HEK293T (cell line): Measurements from ENCODE around the gene ZNF513.

Source experiments
- CTCF ChIA-PET: fragments of 350-600 bp; formaldehyde crosslinking; extraction: SDS; loops from one replicate; lab custom pipeline; 2021; ENCODE audit warnings: antibody characterized with exemption, inconsistent platforms; lab: Yijun Ruan, JAX
- POLR2A ChIA-PET: fragments of 350-600 bp; formaldehyde crosslinking; extraction: SDS; loops from one replicate; lab custom pipeline; 2020; ENCODE audit warnings: antibody characterized with exemption, inconsistent platforms; lab: Yijun Ruan, JAX
- DNase-seq: peaks from one replicate; pipeline ENCODE4 v3.0.0; 2012; ENCODE audit warnings: mixed read lengths; ENCODE audit errors: extremely low spot score
- ARNT ChIP-seq: fragments of 450-650 bp; IDR thresholded peaks from 2 replicates; pipeline ENCODE4 v1.6.1; 2017; ENCODE audit warnings: mild to moderate bottlenecking
- BHLHE40 ChIP-seq: fragments of 450-650 bp; IDR thresholded peaks from 2 replicates; pipeline ENCODE4 v1.6.1; 2016; ENCODE audit warnings: mild to moderate bottlenecking, moderate library complexity, borderline replicate concordance
- CTBP1 ChIP-seq: fragments of 450-650 bp; IDR thresholded peaks from 2 replicates; pipeline ENCODE4 v1.6.1; 2016; ENCODE audit warnings: borderline replicate concordance
- ELF4 ChIP-seq: fragments of 450-650 bp; IDR thresholded peaks from 2 replicates; pipeline ENCODE4 v1.6.1; 2017; ENCODE audit warnings: antibody characterized with exemption
- FOXA1 ChIP-seq: fragments of 450-650 bp; IDR thresholded peaks from 2 replicates; pipeline ENCODE4 v1.6.1; 2016; ENCODE audit warnings: mild to moderate bottlenecking
- FOXK2 ChIP-seq: fragments of 450-650 bp; IDR thresholded peaks from 2 replicates; pipeline ENCODE4 v1.6.1; 2016; ENCODE audit warnings: mild to moderate bottlenecking
- FOXM1 ChIP-seq: fragments of 450-650 bp; IDR thresholded peaks from 2 replicates; pipeline ENCODE4 v1.6.1; 2017; ENCODE audit warnings: mild to moderate bottlenecking, borderline replicate concordance
- HDGF ChIP-seq: fragments of 450-650 bp; IDR thresholded peaks from 2 replicates; pipeline ENCODE4 v1.6.1; 2017; ENCODE audit warnings: antibody characterized with exemption, borderline replicate concordance
- L3MBTL2 ChIP-seq: fragments of 450-650 bp; conservative IDR thresholded peaks from 2 replicates; pipeline ENCODE4 v1.6.1; 2016; ENCODE audit warnings: mild to moderate bottlenecking
- LEF1 ChIP-seq: fragments of 450-650 bp; IDR thresholded peaks from 2 replicates; pipeline ENCODE4 v1.6.1; 2017; ENCODE audit warnings: mild to moderate bottlenecking, borderline replicate concordance
- NFRKB ChIP-seq: fragments of 450-650 bp; IDR thresholded peaks from 2 replicates; pipeline ENCODE4 v1.6.1; 2016; ENCODE audit warnings: mild to moderate bottlenecking, moderate library complexity
- PKNOX1 ChIP-seq: fragments of 450-650 bp; IDR thresholded peaks from 2 replicates; pipeline ENCODE4 v1.6.1; 2016
- SP1 ChIP-seq: fragments of 450-650 bp; IDR thresholded peaks from 2 replicates; pipeline ENCODE4 v1.6.1; 2017
- SUZ12 ChIP-seq: fragments of 450-650 bp; IDR thresholded peaks from 2 replicates; pipeline ENCODE4 v1.6.1; 2016; ENCODE audit warnings: mild to moderate bottlenecking
- TARDBP ChIP-seq: fragments of 450-650 bp; IDR thresholded peaks from 2 replicates; pipeline ENCODE4 v1.6.1; 2016
- ZNF384 ChIP-seq: fragments of 450-650 bp; IDR thresholded peaks from 2 replicates; pipeline ENCODE4 v1.6.1; 2016

ZNF513 gene

GRCh38 chr2:27390822-27391679, 10.5 kb upstream of the ZNF513 start:
- ChIA-PET CTCF (no interaction called here), POLR2A (interaction anchor here (0.7 kb wide), 1 partner anchor 11 kb away, joined by 4 read pairs; the partner anchor contains the start of gene ZNF513)
- TF ChIP-seq BHLHE40 (no peak), TARDBP (no peak), SP1 (no peak), FOXM1 (no peak), ELF4 (no peak), PKNOX1 (no peak), SUZ12 (no peak), FOXA1 (no peak), ARNT (no peak), ZNF384 (no peak), HDGF (no peak), NFRKB (no peak), L3MBTL2 (no peak), FOXK2 (no peak), LEF1 (no peak), CTBP1 (no peak)
- DNase-seq = no peak

- POLR2A ChIA-PET = interaction anchor here (0.7 to 3.0 kb wide), 4 partner anchors 10 to 46 kb away, joined by 3 to 20 read pairs (median 14); partner anchors contain the start of genes NRBP1, PPM1G and SNX17
- DNase-seq = no peak
- CTCF ChIA-PET = no interaction called here
Measured at GRCh38 chr2:27381577-27382181, 1.1 kb upstream of the ZNF513 start.

GRCh38 chr2:27379836-27380625, 503 bp downstream of the ZNF513 start:
- POLR2A ChIA-PET = interaction anchor here (0.6 to 3.0 kb wide), 11 partner anchors 9 to 326 kb away, joined by 3 to 20 read pairs (median 4); partner anchors contain the start of genes EIF2B4, NRBP1, PPM1G and SLC4A1AP
- CTCF ChIA-PET = interaction anchor here (0.7 to 1.1 kb wide), 2 partner anchors 10 to 100 kb away, joined by 3 read pairs; no protein-coding TSS in a partner anchor

More at GRCh38 chr2:27381577-27382181, 1.1 kb upstream of the ZNF513 start:
- no peak for TF ChIP-seq LEF1
- TF ChIP-seq ELF4 = no peak

DNA sequence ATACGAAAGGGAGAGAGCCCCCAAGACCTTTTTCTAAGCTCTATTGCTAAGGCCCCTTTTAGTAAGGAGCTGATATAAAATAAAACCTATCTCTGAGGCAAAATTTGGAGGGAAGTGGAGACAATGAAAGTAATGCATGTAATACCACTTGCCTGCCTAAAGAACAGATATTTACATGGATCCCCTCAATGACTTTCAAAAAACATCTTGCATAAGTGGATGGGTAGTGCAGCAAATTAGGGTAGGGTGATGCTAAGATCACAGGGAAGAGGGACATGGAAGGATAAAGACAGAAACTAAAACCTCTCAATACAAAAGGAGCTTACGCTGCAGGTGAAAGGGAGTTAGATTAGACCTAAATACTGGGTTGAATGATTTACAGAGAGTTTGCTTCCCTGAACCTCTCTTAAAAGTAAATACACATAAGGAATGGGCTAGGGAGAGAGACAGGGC, 1.1 kb downstream of the ZNF513 start:
- TF ChIP-seq SUZ12 = no peak
- no peak for TF ChIP-seq CTBP1
- no peak for TF ChIP-seq ARNT
- TF ChIP-seq ZNF384 = no peak
- no peak for TF ChIP-seq L3MBTL2
- TF ChIP-seq NFRKB = no peak
- TF ChIP-seq FOXM1 = no peak
- no peak for TF ChIP-seq ELF4
- TF ChIP-seq SP1 = no peak
- no peak for TF ChIP-seq FOXK2
- TF ChIP-seq PKNOX1 = no peak
- TF ChIP-seq BHLHE40 = no peak
- POLR2A ChIA-PET = interaction anchor here (0.6 to 3.0 kb wide), 6 partner anchors 8 to 325 kb away, joined by 3 to 20 read pairs (median 10); partner anchors contain the start of genes EIF2B4, NRBP1, PPM1G and SNX17
- DNase-seq = no peak
- CTCF ChIA-PET = no interaction called here

More at GRCh38 chr2:27379836-27380625, 503 bp downstream of the ZNF513 start:
- TF ChIP-seq FOXA1 (no peak), ZNF384 (no peak), L3MBTL2 (no peak), FOXM1 (no peak), ELF4 (no peak), SP1 (no peak), BHLHE40 (no peak), NFRKB (no peak), CTBP1 (no peak), TARDBP (no peak), FOXK2 (no peak), PKNOX1 (no peak), ARNT (no peak), LEF1 (no peak), HDGF (no peak), SUZ12 (no peak)
- no peak for DNase-seq

- ChIA-PET CTCF (no interaction called here), POLR2A (interaction anchor here (0.6 to 3.0 kb wide), 5 partner anchors 8 to 324 kb away, joined by 3 to 20 read pairs (median 12); partner anchors contain the start of genes EIF2B4, NRBP1, PPM1G and SNX17)
- DNase-seq = no peak
- TF ChIP-seq FOXM1 = no peak
- no peak for TF ChIP-seq TARDBP
- no peak for TF ChIP-seq ELF4
- TF ChIP-seq PKNOX1 = no peak
- no peak for TF ChIP-seq SUZ12
- TF ChIP-seq CTBP1 = no peak
- no peak for TF ChIP-seq FOXA1
Measured at GRCh38 chr2:27378809-27379290, 1.7 kb downstream of the ZNF513 start.
